GM23248 (cell line): ENCODE results near the gene TENM4. TPM values are rescaled to one million over a fixed set of nuclear protein-coding genes. Genes with fewer than 3 reads are reported as not detected.
A peak's percentile ranks its signal among the peaks of the same experiment; 100 is the strongest.

Experiments
- DNase-seq: peaks from one replicate; pipeline ENCODE4 v3.0.0-alpha.2; 2015
- H2AFZ ChIP-seq: fragments of 200-600 bp; sonication (generic); 2 replicates; pipeline ENCODE4 v1.6.1; 2016; ENCODE audit warnings: antibody characterized with exemption
- H3F3A ChIP-seq: fragments of 200-600 bp; sonication (generic); 2 replicates; pipeline ENCODE4 v1.6.1; 2016; ENCODE audit warnings: mild to moderate bottlenecking, antibody characterized with exemption, mixed run types; ENCODE audit not compliant: insufficient read depth
- H3K27ac ChIP-seq: fragments of 200-600 bp; sonication (generic); 2 replicates; pipeline ENCODE4 v1.5.1; 2016; ENCODE audit warnings: mild to moderate bottlenecking
- H3K27me3 ChIP-seq: fragments of 200-600 bp; sonication (generic); replicated peaks from 2 replicates; pipeline ENCODE4 v1.6.1; 2016; ENCODE audit warnings: mild to moderate bottlenecking; ENCODE audit not compliant: insufficient read depth
- H3K36me3 ChIP-seq: fragments of 200-600 bp; sonication (generic); 2 replicates; pipeline ENCODE4 v1.6.1; 2016; ENCODE audit warnings: low read depth, mild to moderate bottlenecking
- H3K4me1 ChIP-seq: fragments of 200-600 bp; sonication (generic); 2 replicates; pipeline ENCODE4 v1.6.1; 2016; ENCODE audit warnings: mild to moderate bottlenecking; ENCODE audit not compliant: insufficient read depth
- H3K4me2 ChIP-seq: fragments of 200-600 bp; sonication (generic); one replicate; pipeline ENCODE4 v1.6.1; 2016; ENCODE audit warnings: mild to moderate bottlenecking; ENCODE audit not compliant: unreplicated experiment
- H3K4me3 ChIP-seq: fragments of 200-600 bp; sonication (generic); 2 replicates; pipeline ENCODE4 v1.5.1; 2016; ENCODE audit warnings: mild to moderate bottlenecking
- H3K79me2 ChIP-seq: fragments of 200-600 bp; sonication (generic); 2 replicates; pipeline ENCODE4 v1.6.1; 2016; ENCODE audit warnings: mild to moderate bottlenecking; ENCODE audit not compliant: insufficient read depth
- H3K9ac ChIP-seq: fragments of 200-600 bp; sonication (generic); 2 replicates; pipeline ENCODE4 v1.6.1; 2016; ENCODE audit warnings: mild to moderate bottlenecking
- H3K9me2 ChIP-seq: fragments of 200-600 bp; sonication (generic); 2 replicates; pipeline ENCODE4 v1.6.1; 2016; ENCODE audit warnings: mixed run types, mild to moderate bottlenecking, moderate library complexity; ENCODE audit not compliant: insufficient read depth
- H3K9me3 ChIP-seq: fragments of 200-600 bp; sonication (generic); one replicate; pipeline ENCODE4 v1.6.1; 2017; ENCODE audit warnings: low read depth
- H4K20me1 ChIP-seq: fragments of 200-600 bp; sonication (generic); 2 replicates; pipeline ENCODE4 v1.6.0; 2016; ENCODE audit not compliant: insufficient read depth
- EZH2 ChIP-seq: fragments of 200-600 bp; sonication (generic); IDR thresholded peaks from 2 replicates; pipeline ENCODE4 v1.6.1; 2018; ENCODE audit warnings: antibody characterized with exemption, mild to moderate bottlenecking; ENCODE audit not compliant: insufficient read depth, poor library complexity, severe bottlenecking
- EZH2phosphoT487 ChIP-seq: fragments of 200-600 bp; sonication (generic); IDR thresholded peaks from 2 replicates; pipeline ENCODE4 v1.6.1; 2018; ENCODE audit warnings: antibody characterized with exemption, moderate library complexity, mild to moderate bottlenecking, low read depth; ENCODE audit not compliant: insufficient read depth
- WGBS, 2 experiments: methylation state at CpG; one replicate each; pipeline ENCODE4 v1.1.6; 2015 to 2017; ENCODE audit warnings: low lambda C conversion rate in 2 of 2, low coverage in 1 of 2; ENCODE audit errors: missing lambda C conversion rate in 2 of 2; 5-methylcytosine and 5-hydroxymethylcytosine counted together
- in situ Hi-C: fragments of 300-500 bp; cut with MboI; formaldehyde crosslinking; loops from 2 replicates; pipeline ENCODE4 v1.15.0; 2020
- polyA plus RNA-seq: library from polyadenylated mRNA; unstranded; fragments of >200 nt; fragmentation: Nextera tagmentation; extraction: Ambion mirVana; gene quantifications from 2 replicates; pipeline ENCODE4 v1.2.1, GENCODE V29; 2016
- total RNA-seq: library from RNA; depleted of rRNA; stranded (reverse); fragments of >200 nt; shearing (Covaris generic); gene quantifications from 2 replicates; pipeline ENCODE4 v1.2.3, GENCODE V29; 2014

TENM4 gene
- total and polyA plus RNA-seq, 2 experiments from 2014 or later = 0.11 to 0.48 TPM

DNA sequence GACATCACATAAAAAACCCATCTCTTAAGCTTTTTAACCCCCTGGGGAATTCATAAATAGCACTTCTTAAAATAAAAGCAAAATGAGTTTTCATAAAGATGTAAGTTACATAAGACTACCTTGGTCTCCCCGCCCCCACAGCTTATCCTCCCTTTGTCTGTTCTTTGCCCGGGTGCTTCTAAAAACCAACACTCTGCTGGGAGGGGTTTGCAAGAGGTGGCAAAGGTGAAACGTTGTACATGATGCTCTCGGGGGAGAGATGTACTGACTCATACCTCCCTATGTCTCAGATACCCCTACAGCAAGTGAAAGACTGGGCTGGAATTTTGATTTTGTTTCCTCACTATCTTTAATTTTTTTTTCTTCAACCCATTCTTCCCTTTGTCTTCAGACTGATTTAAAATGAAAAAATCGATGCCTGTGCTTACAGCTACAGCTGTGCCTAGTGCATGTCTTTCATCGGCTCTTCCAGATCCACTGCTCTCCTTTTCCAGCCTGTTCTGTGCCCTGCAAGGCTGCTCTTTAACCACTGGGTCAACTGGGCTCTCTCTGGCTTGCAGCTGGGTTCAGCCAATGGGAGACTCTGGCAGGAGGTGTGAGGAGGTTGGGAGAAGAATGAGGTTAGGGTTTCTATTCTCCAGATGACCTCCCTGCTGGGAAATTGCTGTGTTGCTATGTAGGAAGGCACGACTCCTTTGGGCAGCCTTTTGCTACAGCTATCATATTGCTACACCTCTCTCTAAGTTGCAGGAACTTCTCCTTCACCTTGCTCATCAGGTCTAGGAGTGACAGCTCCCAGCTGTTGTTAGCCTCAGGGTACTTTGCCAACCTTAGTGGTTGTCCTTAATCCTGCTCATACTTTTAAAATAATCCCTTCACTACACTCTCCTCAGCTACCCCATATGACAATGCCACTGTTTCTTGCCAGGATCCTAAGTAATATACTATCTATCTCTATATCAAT is 266.5 kb downstream of the TENM4 start:
- no peaks in the 10 kb centered on the region for H3K27me3 ChIP-seq
- no peaks in the 10 kb centered on the region for H4K20me1 ChIP-seq
- 21 to 23% methylated on average over 7 of the region's 7 CpGs for WGBS, 2 experiments
- H3K9ac ChIP-seq = no peak overlapping the region
- H2AFZ ChIP-seq = 0 out of 2 replicates have a peak overlapping the region, but pooled peaks have one; percentile 27
- H3K9me3 ChIP-seq = no peaks in the 10 kb centered on the region
- H3K4me3 ChIP-seq = peak overlapping the region; percentile 42
- H3K4me1 ChIP-seq = 0 out of 2 replicates have a peak, but pooled peaks cover 12% of the 10 kb centered on the region
- H3F3A ChIP-seq = peaks cover 14% of the 10 kb centered on the region; the same call in 1 of the 2 replicates
- H3K9me2 ChIP-seq = no peaks in the 10 kb centered on the region
- H3K36me3 ChIP-seq = no peaks in the 10 kb centered on the region
- H3K79me2 ChIP-seq = no peaks in the 10 kb centered on the region
- in situ Hi-C loops = no loop called here
- H3K4me2 ChIP-seq = peak overlapping the region; percentile 70
- TF ChIP-seq EZH2 = no peak
- no peak for TF ChIP-seq EZH2phosphoT487
- DNase-seq = no peak
- H3K27ac ChIP-seq = no peak overlapping the region; the same call in 1 of the 2 replicates

DNA sequence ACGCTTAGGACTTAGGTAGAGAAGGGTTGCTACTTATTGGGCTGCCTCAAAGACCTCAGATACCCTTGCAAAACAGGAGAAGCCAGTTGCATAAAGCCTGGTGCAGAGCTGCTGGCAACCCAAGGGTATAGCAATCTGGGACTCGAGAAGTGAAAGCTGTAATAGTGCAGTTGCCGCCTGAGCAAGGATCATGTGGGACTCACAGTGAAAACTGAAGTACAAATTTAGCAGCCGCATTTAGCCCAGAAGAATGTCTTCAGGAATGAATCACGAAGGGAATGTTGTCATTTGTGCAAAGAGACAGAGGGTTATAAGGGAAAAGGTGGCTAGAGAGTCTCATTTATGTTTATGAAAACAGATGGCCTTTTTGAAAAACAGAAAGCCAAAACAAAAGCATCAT is 267.2 kb downstream of the TENM4 start:
- H4K20me1 ChIP-seq = no peaks in the 10 kb centered on the region
- no peaks in the 10 kb centered on the region for H3K9me3 ChIP-seq
- in situ Hi-C loops = no loop called here
- H3K79me2 ChIP-seq = no peaks in the 10 kb centered on the region
- H3K9me2 ChIP-seq = no peaks in the 10 kb centered on the region
- TF ChIP-seq EZH2phosphoT487 (no peak), EZH2 (no peak)
- 0 out of 2 replicates have a peak, but pooled peaks cover 12% of the 10 kb centered on the region for H3K4me1 ChIP-seq
- no peaks in the 10 kb centered on the region for H3K36me3 ChIP-seq
- WGBS, 2 experiments = 5 to 6% methylated on average over 5 of the region's 5 CpGs
- H3K27ac ChIP-seq = no peak overlapping the region; the same call in 1 of the 2 replicates
- peak overlapping the region; percentile 42 for H3K4me3 ChIP-seq
- H3K9ac ChIP-seq = no peak overlapping the region
- H2AFZ ChIP-seq = 0 out of 2 replicates have a peak overlapping the region, but pooled peaks have one; percentile 27
- DNase-seq = peak; percentile 77
- H3F3A ChIP-seq = peaks cover 14% of the 10 kb centered on the region; the same call in 1 of the 2 replicates
- H3K4me2 ChIP-seq = peak overlapping the region; percentile 70
- H3K27me3 ChIP-seq = no peaks in the 10 kb centered on the region

DNA sequence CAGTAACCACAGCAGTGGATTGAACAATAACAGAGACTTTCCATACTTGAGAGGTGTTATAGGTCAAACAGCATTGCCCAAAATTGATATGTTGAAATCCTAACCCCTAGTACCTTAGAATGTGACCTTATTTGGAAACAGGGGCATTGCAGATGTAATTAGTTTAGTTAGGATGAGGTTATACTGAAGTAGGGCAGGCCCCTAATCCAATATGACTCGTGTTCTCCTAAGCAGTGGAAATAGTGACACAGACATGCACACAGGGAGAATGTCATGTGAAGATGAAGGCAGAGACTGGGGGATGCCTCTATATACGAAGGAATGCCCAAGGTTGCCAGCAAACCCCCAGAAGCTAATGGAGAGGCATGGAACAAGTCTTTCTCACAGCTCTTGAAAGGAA is 270.5 kb downstream of the TENM4 start:
- no peak for DNase-seq
- in situ Hi-C loops = no loop called here

DNA sequence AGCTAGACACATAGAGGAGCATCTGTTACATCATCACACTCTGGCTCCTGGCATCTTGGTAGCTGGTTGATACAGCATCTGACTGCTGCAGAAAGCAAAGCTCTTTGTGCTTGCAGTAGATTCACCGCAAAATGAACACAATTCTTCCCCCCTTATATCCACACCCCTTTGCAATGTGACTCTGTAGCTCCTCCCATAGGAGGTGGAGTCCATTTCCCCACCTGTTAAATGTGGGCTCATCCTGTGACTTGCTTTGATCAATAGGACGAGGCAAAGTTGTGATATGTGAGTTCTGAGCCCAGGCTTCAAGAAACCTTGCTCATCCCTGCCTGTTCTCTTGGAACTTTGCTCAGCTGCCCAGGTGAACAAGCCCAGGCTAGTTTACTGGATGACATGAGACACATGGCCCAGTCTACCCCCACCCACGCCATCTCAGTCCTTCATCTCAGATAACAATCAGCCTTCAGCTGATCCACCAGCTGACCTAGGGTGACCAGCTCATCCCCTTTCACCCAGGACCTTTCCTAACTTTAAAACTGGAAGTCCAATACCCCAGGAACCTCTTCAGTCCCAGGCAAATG is 272.2 kb downstream of the TENM4 start:
- H2AFZ ChIP-seq = no peak overlapping the region
- H3K9ac ChIP-seq = no peak overlapping the region
- H3K4me1 ChIP-seq = 0 out of 2 replicates have a peak, but pooled peaks cover 5% of the 10 kb centered on the region
- H3K27ac ChIP-seq = no peak overlapping the region
- H3K9me2 ChIP-seq = no peaks in the 10 kb centered on the region
- H4K20me1 ChIP-seq = no peaks in the 10 kb centered on the region
- DNase-seq = no peak
- WGBS, 2 experiments = 35 to 45% methylated on average over 3 of the region's 3 CpGs
- H3K9me3 ChIP-seq = no peaks in the 10 kb centered on the region
- H3K27me3 ChIP-seq = no peaks in the 10 kb centered on the region
- H3F3A ChIP-seq = peaks cover 7% of the 10 kb centered on the region; the same call in 1 of the 2 replicates
- no peak overlapping the region for H3K4me3 ChIP-seq
- H3K4me2 ChIP-seq = no peak overlapping the region
- H3K79me2 ChIP-seq = no peaks in the 10 kb centered on the region
- no peaks in the 10 kb centered on the region for H3K36me3 ChIP-seq
- in situ Hi-C loops = no loop called here
- TF ChIP-seq EZH2phosphoT487 (no peak), EZH2 (no peak)

More for the DNA sequence above, 270.5 kb downstream of the TENM4 start:
- H3K27ac ChIP-seq = no peak overlapping the region
- H3K9me3 ChIP-seq = no peaks in the 10 kb centered on the region
- WGBS, 2 experiments = 24 to 27% methylated on average over 2 of the region's 2 CpGs
- H3K36me3 ChIP-seq = no peaks in the 10 kb centered on the region
- H3K4me3 ChIP-seq = no peak overlapping the region
- H3K27me3 ChIP-seq = no peaks in the 10 kb centered on the region
- H3K79me2 ChIP-seq = no peaks in the 10 kb centered on the region
- H4K20me1 ChIP-seq = no peaks in the 10 kb centered on the region
- 0 out of 2 replicates have a peak, but pooled peaks cover 12% of the 10 kb centered on the region for H3K4me1 ChIP-seq
- H3K9me2 ChIP-seq = no peaks in the 10 kb centered on the region
- no peak overlapping the region for H2AFZ ChIP-seq
- H3K9ac ChIP-seq = no peak overlapping the region
- no peak for TF ChIP-seq EZH2
- H3K4me2 ChIP-seq = no peak overlapping the region
- peaks cover 14% of the 10 kb centered on the region; the same call in 1 of the 2 replicates for H3F3A ChIP-seq
